HG03060 (cell line): ENCODE measurements around the gene RNMT.
"Not testable (repeated sequence)": the region's sequence is repeated elsewhere in the genome, so short reads cannot be mapped to it uniquely, and the experiment has no call there.

ENCODE experiments used
- ATAC-seq: cut with Tn5 transposase; IDR thresholded peaks from one replicate; pipeline ENCODE4 v1.9.1; 2021; ENCODE audit warnings: low read depth, moderate number of reproducible peaks; ENCODE audit not compliant: unreplicated experiment

RNMT gene

GRCh38 chr18:13730481-13730880 is 4.0 kb downstream of the RNMT start:
- no peak for ATAC-seq

DNA sequence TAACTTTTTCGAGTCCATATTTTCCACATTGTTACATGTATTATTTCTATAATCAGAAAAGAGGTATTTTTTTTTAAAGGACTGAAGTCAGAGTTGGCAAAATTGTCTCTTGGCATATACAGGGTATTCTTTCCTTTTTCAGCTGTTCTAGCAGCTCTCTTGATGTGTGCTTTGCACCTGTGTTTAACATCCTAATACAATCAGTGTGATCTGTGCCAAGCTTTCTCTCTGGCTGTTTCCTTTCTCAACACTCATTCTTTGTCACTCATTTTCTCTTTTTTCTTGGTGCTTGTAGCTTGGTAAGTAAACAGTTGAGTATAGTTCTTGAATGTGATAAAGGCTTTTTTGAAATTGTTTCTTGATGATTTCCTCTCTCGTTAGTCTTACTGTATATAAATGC is 9.2 kb downstream of the RNMT start:
- no peak for ATAC-seq

GRCh38 chr18:13745696-13746095 is 19.2 kb downstream of the RNMT start:
- no peak for ATAC-seq

DNA sequence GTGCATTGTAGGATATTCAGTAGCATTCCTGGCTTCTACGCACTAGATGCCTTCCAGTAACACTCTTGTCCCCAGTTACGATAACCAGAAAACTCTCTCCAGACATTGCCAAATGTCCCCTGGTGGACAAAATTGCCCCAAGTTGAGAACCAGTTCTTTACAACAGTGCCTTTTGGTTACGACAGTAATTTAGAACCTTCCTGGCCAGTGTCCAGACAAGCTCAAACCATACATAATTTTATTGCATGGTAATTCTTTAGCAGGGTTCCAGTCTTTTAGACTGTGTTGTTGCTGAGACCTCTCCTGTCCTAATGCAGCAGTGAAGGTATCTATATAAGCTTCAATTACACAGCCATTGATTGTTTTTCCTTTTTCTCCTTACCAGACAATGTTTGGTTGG is 20.2 kb downstream of the RNMT start:
- ATAC-seq = no peak

- ATAC-seq = not testable (repeated sequence)
These were observed 25.1 kb downstream of the RNMT start for GRCh38 chr18:13751599-13751998.

DNA sequence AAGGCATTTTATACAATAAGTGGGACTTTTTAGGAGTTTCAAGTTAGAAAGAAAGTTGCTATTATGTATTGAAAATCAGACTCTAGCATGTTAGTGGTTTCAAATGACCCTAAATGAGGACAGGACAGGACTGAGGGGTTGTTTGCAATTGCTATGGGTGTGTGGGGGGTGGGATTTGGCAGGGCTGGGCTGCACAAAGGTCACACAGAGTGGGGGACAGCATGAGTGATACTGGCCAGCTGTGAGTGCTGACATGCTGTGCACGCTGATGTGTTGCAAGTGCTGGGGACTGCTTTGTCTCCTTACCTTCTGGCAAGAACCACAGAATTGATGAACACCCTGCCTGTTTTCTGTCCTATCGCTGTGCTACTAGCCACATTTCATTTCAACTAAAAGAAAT is 29.8 kb downstream of the RNMT start:
- ATAC-seq = no peak

DNA sequence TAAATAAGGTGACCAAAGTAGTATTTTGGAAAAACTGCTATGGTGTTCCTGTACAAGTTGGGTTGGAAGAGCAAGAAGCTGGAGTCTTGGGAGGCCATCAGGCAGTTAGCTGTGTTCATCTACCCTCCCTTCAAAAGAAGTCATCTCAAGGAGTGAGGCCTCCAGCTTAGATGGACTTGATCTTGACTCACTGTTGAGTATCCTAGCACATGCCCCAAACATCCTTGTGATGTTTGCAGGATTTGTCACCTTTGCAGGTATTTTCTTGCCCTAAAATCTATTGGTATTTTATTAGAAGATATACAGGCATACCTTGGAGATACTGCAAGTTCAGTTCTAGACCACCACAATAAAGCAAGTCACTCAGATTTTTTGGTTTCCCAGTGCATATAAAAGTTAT is 30.2 kb downstream of the RNMT start:
- ATAC-seq = no peak

- ATAC-seq = no peak
These were observed 32.1 kb downstream of the RNMT start for GRCh38 chr18:13758622-13759021.

- ATAC-seq = no peak
These were observed 33.6 kb downstream of the RNMT start for GRCh38 chr18:13760047-13760446.

- no peak for ATAC-seq
These were observed 36.4 kb downstream of the RNMT start for GRCh38 chr18:13762690-13763439.

- no peak for ATAC-seq
These were observed 48.6 kb downstream of the RNMT start for GRCh38 chr18:13775058-13775457.

- ATAC-seq = no peak
These were observed 64.7 kb downstream of the RNMT start for GRCh38 chr18:13791181-13791580.

- ATAC-seq = no peak
These were observed 67.3 kb downstream of the RNMT start for GRCh38 chr18:13793819-13794218.

GRCh38 chr18:13796515-13796914 is 70.0 kb downstream of the RNMT start:
- no peak for ATAC-seq

GRCh38 chr18:13797157-13797611 is 70.7 kb downstream of the RNMT start:
- no peak for ATAC-seq

DNA sequence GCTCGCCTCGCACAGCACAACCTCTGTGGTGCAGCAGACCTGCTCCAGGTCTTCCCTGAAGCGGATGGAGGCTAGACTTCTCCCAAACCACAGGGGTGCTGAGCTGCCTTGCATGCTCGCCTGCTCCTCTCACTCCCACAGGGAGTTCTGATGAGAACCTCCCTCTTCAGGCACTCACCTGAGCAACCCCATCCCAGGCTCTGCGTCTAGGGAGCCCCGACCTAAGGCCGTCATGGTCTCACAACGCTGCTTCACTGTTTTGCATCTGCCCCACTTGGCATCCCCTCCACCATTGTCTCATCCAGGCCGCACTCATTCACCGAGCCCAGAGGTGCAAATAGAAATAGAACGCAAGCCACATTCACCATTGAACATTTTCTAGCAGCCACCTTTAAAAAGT is 72.9 kb downstream of the RNMT start:
- no peak for ATAC-seq

GRCh38 chr18:13800505-13801259 is 74.2 kb downstream of the RNMT start:
- no peak for ATAC-seq

- no peak for ATAC-seq
These were observed 74.8 kb downstream of the RNMT start for GRCh38 chr18:13801260-13801601.

DNA sequence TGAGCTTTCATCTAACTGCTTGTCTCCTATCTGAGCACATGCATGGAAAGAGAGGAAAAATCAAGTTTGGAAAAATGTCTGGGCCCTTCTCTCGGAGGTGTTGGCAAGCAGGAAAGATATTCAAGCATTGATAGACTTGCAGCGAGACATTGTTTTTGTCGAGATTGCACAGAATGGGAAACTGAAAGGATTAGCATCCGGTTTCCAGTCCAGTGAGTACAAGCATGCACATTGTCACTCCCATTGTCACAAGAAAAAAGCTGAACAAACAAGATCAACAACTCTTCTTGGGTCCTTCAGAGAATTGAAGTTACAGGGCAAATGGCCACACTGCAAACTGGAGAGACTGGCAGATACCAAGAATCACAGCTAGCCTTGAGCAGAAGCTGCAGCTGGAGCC is 77.8 kb downstream of the RNMT start:
- ATAC-seq = no peak

DNA sequence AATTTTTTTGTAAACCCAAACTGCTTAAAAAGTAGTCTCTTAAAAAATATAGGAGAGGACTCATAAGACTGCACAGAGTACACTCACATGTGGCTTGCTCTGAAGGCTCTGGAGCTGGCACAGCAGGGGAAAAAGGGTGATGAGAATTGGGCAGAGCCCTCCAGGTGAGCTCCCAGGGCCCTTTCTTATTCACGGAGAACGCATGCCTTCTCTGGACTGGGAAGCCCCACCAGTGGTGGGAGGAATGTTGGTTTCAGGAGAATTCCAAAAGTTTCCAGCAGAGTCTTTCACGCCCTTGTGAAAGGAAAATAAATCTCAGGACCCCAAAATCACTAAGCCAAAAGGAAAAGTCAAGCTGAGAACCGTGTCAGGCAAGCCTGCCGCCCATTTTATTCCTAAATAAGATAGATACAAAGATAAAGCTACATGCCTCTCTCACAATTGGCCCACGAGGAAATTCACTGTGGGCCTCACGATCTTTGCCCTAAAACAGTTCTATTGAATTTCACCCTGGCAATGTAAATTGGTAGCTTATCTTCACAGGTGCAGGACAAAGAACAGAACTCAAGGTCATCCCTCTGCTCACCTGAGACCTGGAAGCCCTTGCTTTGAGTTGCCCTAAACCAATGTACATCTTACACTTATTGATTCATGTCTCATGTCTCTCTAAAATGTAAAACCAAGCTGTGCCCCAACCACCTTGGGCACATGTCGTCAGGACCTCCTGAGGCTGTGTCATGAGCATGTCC is 82.0 kb downstream of the RNMT start:
- no peak for ATAC-seq

DNA sequence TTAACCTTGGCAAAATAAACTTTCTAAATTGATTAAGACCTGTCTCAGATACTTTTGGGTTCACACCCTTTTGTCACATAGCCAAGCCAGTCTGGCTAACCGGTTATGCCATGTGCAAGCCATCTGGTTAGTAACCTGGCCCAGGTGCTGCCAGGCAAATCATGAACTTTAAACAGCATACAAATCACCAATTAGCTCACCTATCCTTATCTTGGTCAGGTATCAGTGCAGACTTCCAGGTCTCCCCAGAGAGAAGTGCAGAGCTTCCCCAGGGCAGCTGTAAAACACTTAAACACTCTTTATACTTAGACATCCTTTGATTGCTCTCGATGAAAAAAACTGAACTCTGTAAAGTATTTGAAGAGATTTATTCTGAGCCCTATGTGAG is 82.6 kb downstream of the RNMT start:
- no peak for ATAC-seq
